ENCODE measurements around the gene GJC1.

GRCh38 chr17:44837196-44837595, 7.1 kb upstream of the GJC1 start:
- TF ChIP-seq CTCF (IDR thresholded peaks at IDR 0.05) (no peak), ZFX (IDR thresholded peaks at IDR 0.05; ENCODE audit: borderline replicate concordance) (no peak)
